Caki2 (cell line): ENCODE data around the gene CHST3. TPM values are rescaled to one million over a fixed set of nuclear protein-coding genes. Genes with fewer than 3 reads are reported as not detected.
"Not testable (repeated sequence)": the region's sequence is repeated elsewhere in the genome, so short reads cannot be mapped to it uniquely, and the experiment has no call there.

Experiments
- DNase-seq: peaks from one replicate; pipeline ENCODE4 v3.0.0-alpha.2; 2015; ENCODE audit warnings: low read depth
- in situ Hi-C: cut with HindIII; loops from 2 replicates; pipeline ENCODE4 v1.10.0; 2016; ENCODE audit warnings: low sequenced_read_pairs, low pct_unique_long_range_greater_than_20kb, mixed read lengths
- total RNA-seq: library from RNA; depleted of rRNA; stranded (reverse); fragments of >200 nt; shearing (Covaris generic); gene quantifications from 2 replicates; pipeline ENCODE4 v1.2.3, GENCODE V29; 2014; ENCODE audit warnings: low replicate concordance

The CHST3 gene
- total RNA-seq, 1 experiment from 2014 or later = 45.2 TPM

- in situ Hi-C loops = no loop called here
- DNase-seq = no peak
Observed at GRCh38 chr10:71981015-71981875, 17.1 kb downstream of the CHST3 start.

GRCh38 chr10:71981876-71982230 is 17.7 kb downstream of the CHST3 start:
- no peak for DNase-seq
- in situ Hi-C loops = no loop called here

- no peak for DNase-seq
- in situ Hi-C loops = no loop called here
Observed at GRCh38 chr10:71982269-71983178, 18.3 kb downstream of the CHST3 start.

GRCh38 chr10:71984126-71984808 is 20.1 kb downstream of the CHST3 start:
- in situ Hi-C loops = no loop called here
- DNase-seq = no peak

- no peak for DNase-seq
- in situ Hi-C loops = no loop called here
Observed at GRCh38 chr10:71984809-71985388, 20.7 kb downstream of the CHST3 start.

- no peak for DNase-seq
- in situ Hi-C loops = no loop called here
Observed at GRCh38 chr10:71985542-71986250, 21.5 kb downstream of the CHST3 start.

GRCh38 chr10:71988895-71989294 is 24.7 kb downstream of the CHST3 start:
- in situ Hi-C loops, DNase-seq: not testable (repeated sequence)

- in situ Hi-C loops = no loop called here
- DNase-seq = no peak
Observed at GRCh38 chr10:71989661-71990454, 25.7 kb downstream of the CHST3 start.

GRCh38 chr10:71990706-71991269 is 26.6 kb downstream of the CHST3 start:
- DNase-seq = no peak
- in situ Hi-C loops = no loop called here

- in situ Hi-C loops = no loop called here
Observed at GRCh38 chr10:71995449-71995848, 31.3 kb downstream of the CHST3 start.

GRCh38 chr10:71995887-71996575 is 31.8 kb downstream of the CHST3 start:
- in situ Hi-C loops = no loop called here
- no peak for DNase-seq

More at GRCh38 chr10:71995449-71995848, 31.3 kb downstream of the CHST3 start:
- no peak for DNase-seq

- DNase-seq = no peak
- in situ Hi-C loops = no loop called here
Observed at GRCh38 chr10:71996592-71997371, 32.6 kb downstream of the CHST3 start.

- no peak for DNase-seq
- in situ Hi-C loops = no loop called here
Observed at GRCh38 chr10:71998119-71998839, 34.1 kb downstream of the CHST3 start.

- in situ Hi-C loops = no loop called here
- DNase-seq = peak; percentile 80
Observed at GRCh38 chr10:71998840-71999194, 34.6 kb downstream of the CHST3 start.
